ENCODE measurements around the gene CDC42BPB.

Gene CDC42BPB

DNA sequence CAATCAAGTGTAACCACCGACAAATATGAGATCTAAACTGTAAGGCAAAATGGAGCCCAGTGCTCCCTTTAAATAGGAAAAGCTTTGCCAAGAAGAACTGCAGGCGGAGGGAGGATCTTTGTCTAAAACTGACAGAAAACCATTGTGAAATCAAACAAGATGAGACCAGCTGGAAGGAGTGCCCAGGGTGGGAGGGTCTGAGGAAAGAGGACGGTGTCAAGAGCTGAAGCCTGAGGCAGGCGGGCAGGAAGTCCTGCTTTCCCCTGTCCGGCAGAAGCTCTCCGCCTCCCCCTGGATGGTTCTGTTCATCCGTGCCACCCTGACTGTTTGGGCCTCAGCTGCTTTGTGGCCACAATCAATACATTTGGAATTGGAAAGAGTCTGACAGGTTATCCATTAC, 37.5 kb downstream of the CDC42BPB start:
- no peak for DNase-seq (ENCODE audit: low spot score)

DNA sequence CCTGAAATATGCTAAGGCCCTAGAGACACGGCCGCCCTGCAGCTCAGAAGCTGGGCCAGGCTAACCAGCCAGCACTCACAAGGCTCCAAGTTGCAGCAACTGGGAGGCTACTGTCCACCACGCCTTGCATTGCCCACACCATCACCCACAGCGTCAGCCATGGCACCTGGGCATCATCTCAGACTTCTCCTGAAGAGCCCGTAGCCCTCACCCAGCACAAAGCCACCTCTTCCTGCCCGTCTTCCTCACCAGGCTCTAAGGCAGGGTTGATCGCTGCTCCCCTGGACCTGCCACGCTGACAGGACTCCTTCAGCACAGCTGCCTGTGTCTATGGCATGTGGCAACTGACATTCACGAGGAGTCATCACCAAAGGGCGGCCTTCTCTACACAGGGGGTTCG, 38.1 kb downstream of the CDC42BPB start:
- no peak for DNase-seq (ENCODE audit: low spot score)

DNA sequence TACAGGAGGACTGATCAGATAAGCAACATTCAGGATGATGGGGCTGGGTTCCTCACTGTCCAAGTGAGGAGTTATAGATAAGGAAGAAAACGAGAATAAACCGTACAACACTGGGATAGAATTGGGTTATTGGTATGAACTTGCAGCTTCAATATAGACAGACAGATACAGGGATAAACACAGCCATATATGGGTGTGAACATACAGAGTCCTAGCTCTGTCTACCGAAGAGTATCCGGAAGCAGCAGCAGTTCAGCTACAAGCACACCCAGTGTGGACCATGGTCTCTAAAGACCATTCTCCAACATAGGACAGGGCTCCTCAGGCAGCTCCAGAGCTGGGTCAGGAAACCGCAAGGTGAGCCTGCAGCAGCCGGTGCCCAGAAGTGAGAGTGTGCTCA, 40.8 kb downstream of the CDC42BPB start:
- DNase-seq (ENCODE audit: low spot score), result no peak

DNA sequence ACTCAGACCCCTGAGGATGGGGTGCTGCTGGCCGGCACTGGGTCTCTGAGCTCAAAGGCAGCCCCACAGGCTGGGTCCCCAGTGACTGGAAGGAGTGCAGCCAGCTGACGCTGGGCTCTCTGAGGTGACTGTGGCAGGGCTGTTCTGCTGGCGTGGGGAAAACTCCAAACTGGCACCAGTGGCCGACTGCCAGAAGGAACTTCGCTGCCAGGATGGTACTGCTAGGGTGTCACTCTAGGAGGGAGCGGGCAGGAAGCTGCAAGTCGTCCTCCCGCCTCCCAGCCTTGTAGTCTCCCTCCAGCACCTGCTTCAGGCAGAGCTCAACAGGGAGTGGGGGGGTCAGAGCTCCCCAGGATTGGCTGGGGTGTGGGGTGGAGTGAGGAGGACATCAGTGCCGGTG, 41.3 kb downstream of the CDC42BPB start:
- DNase-seq (ENCODE audit: low spot score), result no peak

DNA sequence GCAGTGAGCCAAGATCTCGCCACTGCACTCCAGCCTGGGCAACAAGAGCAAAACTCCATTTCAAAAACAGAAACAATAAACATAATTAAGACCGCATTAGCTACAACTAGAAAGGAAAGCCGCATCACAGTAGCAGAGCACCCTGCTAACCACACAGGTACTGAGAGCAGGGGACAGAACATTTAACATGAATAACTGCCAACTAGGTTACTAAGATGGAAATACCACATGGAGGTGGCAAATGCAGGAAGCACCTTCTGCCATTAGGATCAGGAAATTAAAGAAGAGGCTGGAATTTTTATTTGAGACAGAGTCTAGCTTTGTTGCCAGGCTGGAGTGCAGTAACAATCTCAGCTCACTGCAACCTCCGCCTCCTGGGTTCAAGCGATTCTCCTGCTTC, 41.9 kb downstream of the CDC42BPB start:
- no peak for DNase-seq (ENCODE audit: low spot score)

DNA sequence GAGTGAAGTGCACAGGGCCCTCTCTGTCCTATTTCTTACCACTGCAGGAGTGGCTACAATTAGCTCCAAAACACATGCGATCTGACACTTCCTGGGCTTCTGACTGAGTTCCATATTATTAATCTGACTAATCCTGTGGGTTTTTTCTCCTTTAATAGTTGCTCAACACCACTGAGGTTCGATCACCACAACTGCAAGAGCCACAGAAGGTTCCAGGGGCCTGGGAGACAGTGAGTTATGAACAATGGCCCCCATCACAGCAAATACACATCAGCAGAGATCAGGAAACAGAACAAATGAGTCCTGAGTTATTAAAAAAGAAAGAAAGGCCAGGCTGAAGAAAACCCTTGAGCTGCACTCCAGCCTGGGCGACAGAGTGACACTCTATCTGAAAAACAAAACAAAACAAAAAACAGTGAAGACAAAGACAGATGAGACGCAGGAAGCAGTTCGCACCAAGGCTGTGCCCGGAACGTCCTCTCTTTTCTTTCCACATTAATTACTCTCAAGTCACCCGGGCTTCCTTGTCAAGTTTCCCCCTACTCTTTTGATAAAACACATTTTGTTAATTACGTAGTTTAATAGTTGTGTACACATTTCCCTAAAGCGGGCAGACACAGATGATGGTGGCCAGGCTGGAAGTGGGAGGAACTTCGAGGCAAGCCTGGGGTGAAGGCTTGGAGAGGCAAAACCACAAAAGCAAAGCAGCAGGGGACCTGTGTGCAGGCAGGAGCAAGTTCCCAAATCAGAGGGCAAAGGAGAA, 42.7 kb downstream of the CDC42BPB start:
- DNase-seq (ENCODE audit: low spot score), result no peak

DNA sequence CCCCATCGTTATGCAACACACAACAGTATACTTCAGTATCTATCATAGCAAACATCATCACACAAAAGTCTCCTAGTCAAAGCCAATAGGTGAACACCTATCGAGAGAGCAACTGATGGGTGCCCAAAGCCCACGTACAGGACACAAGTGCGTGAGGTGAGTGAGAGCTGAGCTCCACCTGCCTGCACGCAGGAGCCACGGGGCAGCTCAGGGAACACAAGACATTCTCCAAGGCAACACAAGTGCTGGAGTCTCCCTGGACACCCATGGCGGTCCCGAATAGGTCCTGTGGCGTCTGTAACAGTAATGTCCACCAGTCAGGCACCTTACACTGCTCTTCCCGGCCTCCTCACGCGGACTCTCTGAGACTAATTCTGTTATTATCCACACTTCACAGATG, 44.3 kb downstream of the CDC42BPB start:
- no peak for DNase-seq (ENCODE audit: low spot score)

DNA sequence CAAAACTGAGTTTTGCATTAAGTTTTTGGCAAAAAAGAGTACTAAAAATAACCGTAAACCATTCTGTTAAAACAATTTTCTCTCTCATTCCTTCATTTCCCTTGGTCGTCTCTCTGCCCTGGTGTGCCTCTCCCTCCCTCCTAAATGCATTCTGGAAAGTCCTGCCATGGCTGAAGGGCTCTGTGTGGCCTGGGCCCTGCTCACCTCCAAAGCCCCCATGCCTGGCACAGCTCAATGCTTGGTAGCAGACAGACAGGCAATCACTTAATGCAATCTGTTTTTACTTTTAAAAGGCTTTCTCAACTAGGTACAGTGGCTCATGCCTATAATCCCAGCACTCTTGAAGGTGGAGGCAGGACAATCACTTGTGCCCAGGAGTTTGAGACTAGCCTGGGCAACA, 47.8 kb downstream of the CDC42BPB start:
- no peak for DNase-seq (ENCODE audit: low spot score)

DNA sequence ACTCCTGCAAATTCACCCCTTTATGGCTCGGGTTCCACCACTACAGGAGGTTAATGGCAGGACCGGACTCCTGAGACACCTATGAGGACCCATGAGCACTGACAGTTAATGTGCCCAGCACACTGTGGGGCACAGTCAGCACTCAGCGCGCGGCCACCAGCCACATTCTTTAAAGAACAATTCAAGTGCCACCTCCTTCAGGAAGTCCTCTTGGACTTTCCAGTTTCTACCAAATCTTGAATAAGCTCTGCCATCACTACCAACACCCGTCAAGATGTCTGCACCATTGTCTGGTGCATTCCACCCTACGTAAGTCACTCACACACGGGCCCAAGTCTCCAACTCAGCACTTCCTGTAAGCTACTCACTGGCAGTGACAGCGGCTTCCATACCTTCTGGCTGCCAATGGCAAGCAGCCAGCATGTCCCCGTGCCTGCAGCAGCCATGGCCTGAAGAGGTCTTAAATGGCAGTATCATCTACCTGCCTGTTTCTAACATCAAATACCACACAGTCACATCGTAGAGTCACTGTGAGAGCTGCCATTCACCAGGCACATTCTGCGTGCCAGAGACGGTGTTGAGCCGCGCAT, 48.5 kb downstream of the CDC42BPB start:
- DNase-seq (ENCODE audit: low spot score), result no peak

DNA sequence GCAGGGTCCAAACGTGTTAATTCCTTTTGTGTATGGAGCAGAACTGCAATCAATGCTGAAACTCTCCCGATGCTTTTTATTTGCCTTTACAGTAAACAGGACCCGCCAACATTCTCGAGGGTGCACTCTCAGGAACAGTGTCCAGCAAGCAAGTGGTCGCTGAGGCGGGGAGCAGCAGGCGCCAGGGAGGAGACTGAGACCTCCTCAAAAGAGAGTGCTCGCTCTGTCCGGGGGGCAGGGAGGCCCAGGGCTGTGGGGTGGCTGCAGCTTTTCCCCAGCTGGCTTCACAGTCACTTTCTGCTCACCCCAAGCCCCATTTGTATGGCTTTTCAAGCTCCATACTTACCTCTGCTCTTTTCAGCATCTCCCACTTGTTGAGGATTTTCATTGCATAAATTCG, 49.2 kb downstream of the CDC42BPB start:
- DNase-seq (ENCODE audit: low spot score), result no peak

DNA sequence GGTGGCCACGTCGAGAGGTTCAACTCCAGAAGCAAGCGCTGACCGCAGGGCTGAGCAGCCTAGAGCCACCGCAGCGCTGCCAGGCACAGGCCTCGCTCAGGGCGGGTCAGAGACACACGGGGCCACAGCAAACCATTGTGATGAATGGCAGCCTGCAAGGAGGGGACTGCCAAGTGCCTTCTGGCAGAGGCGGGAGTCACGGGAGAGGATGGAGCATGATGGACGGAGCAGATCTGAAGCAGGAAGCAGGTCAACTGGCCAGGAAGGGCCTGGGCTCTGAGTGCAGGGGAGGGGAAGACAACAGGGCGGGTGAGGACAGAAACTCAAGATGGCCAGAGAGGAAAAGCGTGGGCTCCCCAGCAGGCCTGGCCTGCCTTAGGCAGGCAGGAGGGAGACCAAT, 49.8 kb downstream of the CDC42BPB start:
- DNase-seq (ENCODE audit: low spot score), result no peak

DNA sequence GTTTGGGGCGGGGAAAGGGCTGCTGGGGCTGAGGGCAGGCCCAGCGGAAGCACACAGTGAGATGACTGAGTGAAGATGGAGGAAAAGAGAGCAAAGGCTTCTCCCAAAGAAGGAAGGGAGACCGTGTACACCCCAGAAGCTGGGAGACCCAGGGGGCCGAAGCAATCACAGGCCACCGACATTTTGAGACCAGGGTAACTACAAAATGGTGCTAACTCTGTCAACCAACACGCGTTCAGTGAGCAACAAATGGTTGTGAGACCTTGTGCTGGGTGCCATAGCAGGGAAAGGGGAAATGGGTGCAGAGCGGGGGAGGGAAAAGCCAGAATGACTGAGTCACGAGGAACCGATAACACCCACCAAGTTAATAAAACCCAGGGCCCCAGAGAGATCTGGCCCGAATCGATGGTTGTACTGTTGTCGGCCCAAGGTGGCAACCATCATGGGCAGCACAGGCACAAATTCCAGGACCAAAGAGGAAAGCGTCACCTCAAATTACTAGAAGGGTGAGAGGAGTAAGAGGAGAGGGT, 50.3 kb downstream of the CDC42BPB start:
- no peak for DNase-seq (ENCODE audit: low spot score)

DNA sequence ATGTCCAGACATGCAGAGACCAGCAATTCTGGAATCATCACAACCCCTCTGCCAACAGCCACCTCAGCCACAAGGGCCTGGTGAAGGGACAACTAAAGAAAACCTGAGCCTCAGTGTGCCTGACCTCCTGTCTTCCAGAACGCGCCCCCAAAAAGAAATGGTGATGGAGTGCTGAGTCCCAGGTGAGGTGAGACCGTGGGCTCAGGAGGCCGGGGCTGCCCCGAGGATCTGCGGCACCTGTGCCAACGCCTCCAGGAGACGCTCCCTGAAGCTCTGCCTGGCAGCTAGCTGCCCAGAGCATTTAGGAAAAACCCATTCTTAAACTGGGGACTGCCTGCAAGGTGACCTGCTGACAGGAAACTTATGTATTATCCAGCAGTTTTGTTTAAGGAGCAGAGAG, 51.2 kb downstream of the CDC42BPB start:
- DNase-seq (ENCODE audit: low spot score), result no peak

DNA sequence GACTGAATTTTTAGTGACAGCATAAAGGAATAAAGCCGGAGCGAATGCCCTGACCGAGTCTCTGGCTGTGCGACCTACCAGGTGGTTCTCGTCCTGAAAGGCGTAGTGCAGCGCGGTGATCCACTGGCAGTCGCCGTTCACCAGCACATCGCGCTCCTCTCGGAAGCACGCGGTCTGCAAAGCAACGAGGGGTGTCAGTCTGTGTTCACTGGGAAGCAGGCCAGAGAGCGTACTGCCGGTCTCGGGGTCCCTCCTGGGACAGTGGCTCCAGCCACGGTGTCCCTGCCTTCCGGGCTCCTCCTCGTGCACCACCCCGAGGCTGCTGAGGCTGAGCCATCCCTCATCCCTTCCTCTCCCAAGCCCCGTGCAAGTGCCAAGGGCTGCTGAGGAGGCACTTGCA, 53.5 kb downstream of the CDC42BPB start:
- DNase-seq (ENCODE audit: low spot score), result no peak

DNA sequence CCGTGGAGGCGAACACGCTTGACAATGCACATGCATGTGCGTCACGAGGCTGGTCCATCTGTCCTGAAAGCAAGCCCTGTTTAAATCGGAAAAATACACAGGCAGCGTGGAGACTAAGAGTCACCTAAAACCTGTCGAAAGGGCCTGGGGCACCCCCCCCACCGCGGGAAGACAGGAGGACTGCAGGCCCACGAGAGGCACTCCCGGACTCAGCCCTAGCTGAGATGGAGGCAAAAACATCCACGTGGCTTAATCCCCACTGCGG, 54.1 kb downstream of the CDC42BPB start:
- no peak for DNase-seq (ENCODE audit: low spot score)

DNA sequence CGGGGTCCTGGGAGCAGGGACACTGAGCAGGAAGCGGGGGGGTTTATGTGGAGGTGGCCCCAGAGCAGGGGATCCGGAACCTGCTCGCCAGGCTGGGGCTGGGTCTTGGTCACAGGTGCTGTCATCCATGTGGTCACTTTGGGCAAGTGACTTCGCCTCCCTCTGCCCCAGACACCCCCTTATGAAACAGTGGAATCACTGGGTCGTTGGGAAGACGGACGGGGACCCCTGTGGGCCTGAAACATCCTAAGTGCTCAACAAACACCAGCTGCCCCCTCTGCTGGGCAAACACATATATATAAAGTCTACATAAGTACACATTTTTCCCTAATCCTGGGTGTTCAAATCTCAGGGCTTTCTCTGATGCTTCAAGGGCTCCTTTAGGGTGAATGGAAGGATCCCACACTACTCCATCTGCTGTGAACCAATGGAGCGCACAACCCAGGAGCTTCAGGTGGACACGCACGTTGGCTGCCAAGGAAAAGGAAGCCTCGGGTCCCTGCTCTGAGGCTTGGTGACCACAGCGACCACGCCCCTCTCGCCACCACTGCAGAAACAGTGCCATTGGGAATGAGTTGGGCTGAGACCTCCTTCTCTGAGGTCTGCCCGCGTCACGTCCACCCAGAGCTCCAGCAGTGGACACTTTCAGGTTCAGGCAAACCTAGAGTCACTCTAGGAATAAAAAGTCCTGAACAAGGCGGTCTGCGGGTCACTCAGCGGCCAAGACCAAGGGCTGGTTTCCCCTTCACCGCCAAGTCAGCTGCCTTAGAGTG, 54.6 kb downstream of the CDC42BPB start:
- no peak for DNase-seq (ENCODE audit: low spot score)

DNA sequence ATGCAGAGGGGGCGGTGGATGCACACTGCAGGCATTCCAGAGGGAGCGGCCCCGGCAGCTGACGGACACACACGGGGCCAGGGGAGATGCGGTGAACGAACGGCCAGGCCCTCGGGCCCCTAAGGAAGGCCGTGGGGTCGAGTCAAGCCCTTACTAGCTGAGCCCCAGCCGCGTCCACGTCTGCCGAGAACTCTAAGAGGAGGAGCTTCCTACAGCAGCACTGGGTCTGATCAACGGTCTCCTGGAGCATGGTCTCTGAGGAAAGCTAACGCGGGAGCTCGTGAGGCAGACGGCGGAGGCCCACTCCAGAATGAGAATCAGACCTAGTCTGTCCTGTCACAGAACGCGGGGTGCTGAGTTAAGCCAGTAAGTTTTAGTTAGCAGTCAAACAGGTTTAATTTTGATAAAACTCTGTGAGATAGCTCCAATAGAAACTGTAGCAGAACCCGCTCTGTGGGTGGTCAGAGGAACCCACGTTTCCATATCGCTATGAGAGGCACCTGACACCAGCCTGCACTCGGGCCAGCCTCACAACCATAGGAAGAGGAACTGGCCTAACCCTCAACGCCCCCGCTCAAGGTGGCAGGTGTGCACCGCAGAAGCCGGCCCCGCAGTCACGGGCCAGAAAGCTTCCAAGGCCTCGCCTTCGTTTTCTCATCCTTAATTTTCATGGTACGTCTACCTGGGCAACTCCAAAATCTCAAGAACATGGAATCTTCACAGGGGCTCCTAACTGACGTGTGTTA, 55.5 kb downstream of the CDC42BPB start:
- no peak for DNase-seq (ENCODE audit: low spot score)

DNA sequence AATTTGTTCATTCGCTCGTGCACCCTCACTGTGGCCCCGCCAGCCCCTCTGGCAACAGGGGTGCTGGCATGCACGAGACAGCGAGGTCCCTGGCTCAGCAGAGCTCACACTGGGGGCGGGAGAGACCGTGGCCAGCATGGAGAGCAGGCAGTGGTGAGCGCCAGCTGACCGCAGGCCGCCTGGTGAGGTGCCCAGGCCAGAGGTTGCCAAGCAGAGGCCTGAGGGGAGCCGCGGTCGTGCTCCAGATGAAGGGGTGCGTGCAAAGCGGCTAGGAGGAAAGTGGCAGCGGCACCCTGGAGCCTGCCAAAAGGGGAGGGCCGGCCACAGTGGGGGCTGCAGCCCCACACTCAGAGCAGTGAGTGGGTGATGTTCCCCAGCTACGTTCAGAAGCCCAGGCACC, 56.1 kb downstream of the CDC42BPB start:
- DNase-seq (ENCODE audit: low spot score), result no peak

DNA sequence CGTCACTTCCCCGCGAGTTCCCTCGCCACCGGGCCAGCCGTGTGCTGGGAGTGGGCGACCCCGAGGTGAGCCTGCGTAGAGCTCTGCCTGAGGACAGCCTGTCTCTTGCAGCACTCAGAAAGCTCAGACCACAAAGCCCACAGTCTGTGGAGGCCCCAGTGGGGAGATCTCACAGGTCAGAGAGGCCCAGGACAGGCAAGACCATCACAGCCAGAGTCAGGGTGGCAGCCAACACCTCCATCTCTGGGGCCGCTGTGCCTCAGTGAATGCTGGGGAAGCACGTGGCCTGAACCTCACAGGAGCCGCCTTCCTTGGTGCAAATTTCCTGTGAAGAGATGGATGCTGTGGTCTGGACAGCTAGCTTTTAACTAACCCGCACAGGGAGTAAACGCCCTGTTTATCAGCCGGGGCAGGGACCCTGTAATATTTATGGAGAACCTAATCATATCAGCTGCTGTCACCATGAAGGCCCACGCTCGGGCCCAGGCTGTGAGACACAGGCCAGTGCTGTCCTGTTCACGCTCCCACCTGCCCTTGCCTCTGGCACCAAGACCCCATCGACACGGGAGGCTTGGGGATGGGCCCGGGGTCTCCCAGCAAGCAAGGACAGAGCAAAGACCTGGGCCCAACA, 56.9 kb downstream of the CDC42BPB start:
- DNase-seq (ENCODE audit: low spot score), result no peak

DNA sequence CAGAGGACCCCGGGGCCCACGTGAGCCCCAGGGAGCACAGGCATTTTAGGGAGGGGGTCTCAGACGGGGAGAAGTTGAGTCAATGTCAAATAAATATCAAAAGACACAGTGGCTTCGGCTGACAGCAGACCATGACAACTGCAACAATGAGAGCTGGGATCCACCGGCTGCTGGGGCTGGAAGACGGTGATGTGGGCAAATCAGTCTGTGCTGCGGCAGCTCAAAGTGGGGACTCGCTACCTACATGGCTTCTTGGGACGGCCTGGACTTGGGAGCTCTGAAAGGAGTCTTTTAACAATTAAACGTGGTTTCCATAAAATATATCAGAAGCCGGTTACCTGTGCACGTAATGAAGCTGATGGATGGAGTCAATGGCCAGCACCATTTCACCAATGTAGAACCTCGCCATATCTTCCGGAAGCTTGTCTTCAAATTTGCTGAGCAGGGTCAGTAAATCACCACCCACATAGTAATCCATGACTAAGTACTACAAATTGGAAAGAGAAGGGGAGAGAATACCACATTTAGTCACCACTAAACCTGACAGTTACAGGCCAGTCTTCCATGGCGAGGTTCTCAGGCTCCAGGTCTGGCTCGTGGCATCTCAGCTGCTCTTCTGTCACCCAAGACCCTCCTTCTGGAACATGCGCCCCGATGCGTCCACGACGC, 58.0 kb downstream of the CDC42BPB start:
- no peak for DNase-seq (ENCODE audit: low spot score)

DNA sequence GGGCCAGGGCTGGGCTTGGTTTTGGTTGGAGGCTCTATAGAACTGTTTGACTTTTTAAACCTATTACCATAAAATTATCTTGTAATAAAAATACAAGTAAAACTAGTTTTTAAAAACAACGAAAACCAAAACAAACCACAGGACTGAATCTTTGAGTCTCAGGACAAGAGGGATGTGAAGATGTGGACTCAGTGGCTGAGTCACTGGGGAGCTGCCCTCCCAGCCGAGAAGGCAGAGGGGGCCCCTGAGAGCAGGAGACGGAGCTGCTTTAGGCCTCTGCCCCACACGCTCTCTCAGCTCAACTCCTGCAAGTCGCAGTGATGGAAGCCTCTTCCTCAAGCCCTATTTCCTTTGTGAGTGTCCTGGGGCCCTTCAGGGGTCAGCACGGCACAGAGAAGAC, 59.0 kb downstream of the CDC42BPB start:
- no peak for DNase-seq (ENCODE audit: low spot score)

DNA sequence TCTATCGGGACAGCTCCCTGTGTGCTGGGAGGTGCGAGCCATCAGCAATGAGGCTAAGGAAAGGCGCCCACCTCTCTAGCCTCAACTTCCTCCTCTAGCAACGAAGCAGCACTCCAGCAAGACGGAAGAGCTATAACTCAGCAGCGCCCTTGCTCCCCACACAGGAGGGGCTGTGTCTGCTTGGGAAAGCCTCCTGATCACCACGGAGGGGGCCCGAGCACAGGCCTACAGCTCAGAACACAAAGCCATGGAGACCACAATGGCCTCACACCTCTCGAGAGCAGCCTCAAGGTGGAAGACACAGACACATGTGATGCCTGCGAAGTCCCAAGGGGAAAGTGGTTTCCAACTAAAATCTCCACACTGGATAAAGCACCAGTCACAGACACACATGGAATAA, 60.4 kb downstream of the CDC42BPB start:
- DNase-seq (ENCODE audit: low spot score), result no peak
